Measurements from ENCODE around the gene SMAD7.

DNA sequence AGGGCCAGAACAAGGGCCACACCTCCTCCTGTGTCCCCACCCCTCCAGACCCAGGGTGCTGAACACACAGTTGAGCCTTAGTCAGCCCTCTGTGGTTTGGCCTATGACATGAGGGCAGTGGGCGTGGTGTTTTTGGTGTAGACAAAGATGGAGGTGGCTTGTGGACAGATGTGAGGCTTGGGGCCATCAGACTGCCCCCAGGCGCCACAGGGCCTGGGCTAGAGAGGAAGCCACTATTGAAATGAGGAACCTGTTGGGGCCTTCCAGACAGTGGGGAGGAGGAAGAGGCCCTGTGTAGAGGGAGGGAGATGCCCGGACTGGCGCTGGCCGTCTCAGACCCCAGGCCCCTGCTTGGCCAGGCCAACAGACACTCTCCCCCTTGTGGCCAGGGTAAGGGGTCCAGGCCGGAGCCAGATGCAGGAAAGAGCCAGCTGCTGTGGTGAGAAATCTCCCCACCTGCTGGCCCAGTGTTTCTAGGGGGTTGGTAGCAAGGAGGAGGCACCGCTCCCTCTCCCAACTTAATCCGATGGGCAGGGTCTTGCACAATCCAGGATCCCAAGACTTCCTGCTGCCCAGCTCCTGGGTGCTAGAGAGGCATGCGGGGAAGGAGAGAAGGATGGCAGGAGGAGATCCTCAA is 53.8 kb downstream of the SMAD7 start:
- TF ChIP-seq, protein P1, sequence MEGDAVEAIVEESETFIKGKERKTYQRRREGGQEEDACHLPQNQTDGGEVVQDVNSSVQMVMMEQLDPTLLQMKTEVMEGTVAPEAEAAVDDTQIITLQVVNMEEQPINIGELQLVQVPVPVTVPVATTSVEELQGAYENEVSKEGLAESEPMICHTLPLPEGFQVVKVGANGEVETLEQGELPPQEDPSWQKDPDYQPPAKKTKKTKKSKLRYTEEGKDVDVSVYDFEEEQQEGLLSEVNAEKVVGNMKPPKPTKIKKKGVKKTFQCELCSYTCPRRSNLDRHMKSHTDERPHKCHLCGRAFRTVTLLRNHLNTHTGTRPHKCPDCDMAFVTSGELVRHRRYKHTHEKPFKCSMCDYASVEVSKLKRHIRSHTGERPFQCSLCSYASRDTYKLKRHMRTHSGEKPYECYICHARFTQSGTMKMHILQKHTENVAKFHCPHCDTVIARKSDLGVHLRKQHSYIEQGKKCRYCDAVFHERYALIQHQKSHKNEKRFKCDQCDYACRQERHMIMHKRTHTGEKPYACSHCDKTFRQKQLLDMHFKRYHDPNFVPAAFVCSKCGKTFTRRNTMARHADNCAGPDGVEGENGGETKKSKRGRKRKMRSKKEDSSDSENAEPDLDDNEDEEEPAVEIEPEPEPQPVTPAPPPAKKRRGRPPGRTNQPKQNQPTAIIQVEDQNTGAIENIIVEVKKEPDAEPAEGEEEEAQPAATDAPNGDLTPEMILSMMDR (conservative IDR thresholded peaks at IDR 0.05; ENCODE audit: low read length), result 0 out of 2 replicates have a peak, but pooled peaks have one; percentile 26
- no peak for TF ChIP-seq EZH2phosphoT487 (IDR thresholded peaks at IDR 0.05; ENCODE audit: borderline replicate concordance, low read depth, low read length)

Measured in OCI-LY7 (cell line).